Measurements from ENCODE around the gene INTS2. TPM values are rescaled to one million over a fixed set of nuclear protein-coding genes. Genes with fewer than 3 reads are reported as not detected.

The INTS2 gene
- polyA plus RNA-seq, 2 of the 4 experiments (the other 2 are of a cell fraction) = 14.0 to 35.0 TPM

GRCh38 chr17:61815863-61816503 lies 111.8 kb downstream of the INTS2 start:
- DNase-seq (ENCODE audit: low read depth in 1 of 2, low spot score in 1 of 2) (no peak), FAIRE-seq (no peak), ATAC-seq (0 out of 6 replicates have a peak, but pooled peaks of 1 of the 2 experiments have one; percentile 30)
- H3K4me1 ChIP-seq = no peaks in the 10 kb centered on the region
- no peak overlapping the region for H3K4me3 ChIP-seq
- ChIA-PET CTCF (interaction anchor here (0.9 to 1.5 kb wide), 3 partner anchors 17 to 265 kb away, joined by 3 to 7 read pairs (median 4); no protein-coding TSS in a partner anchor), POLR2A (no interaction called here)
- no peak overlapping the region for H3K4me2 ChIP-seq
- TF ChIP-seq FOXS1 (CRISPR knock-in tag; IDR thresholded peaks at IDR 0.05) (no peak), CHD4 (IDR thresholded peaks at IDR 0.05; ENCODE audit: borderline replicate concordance) (no peak), POLR2A (IDR thresholded peaks at IDR 0.05; ENCODE audit: low read length) (no peak), CHD2 (IDR thresholded peaks at IDR 0.05; ENCODE audit: low read length, partially characterized antibody) (no peak), ATOH8 (CRISPR knock-in tag; IDR thresholded peaks at IDR 0.05; ENCODE audit: low read depth) (no peak), EHF (CRISPR knock-in tag; IDR thresholded peaks at IDR 0.05) (no peak), HEYL (CRISPR knock-in tag; IDR thresholded peaks at IDR 0.05) (no peak), MAFK (IDR thresholded peaks at IDR 0.05; ENCODE audit: partially characterized antibody) (no peak), HES2 (IDR thresholded peaks at IDR 0.05) (no peak), KDM5A (IDR thresholded peaks at IDR 0.05) (no peak), SREBF2 (IDR thresholded peaks at IDR 0.05) (no peak), TP53 (CRISPR knock-in tag; IDR thresholded peaks at IDR 0.05) (no peak), USF2 (IDR thresholded peaks at IDR 0.05) (no peak), ESRRA (IDR thresholded peaks at IDR 0.05; ENCODE audit: borderline replicate concordance, low read length) (no peak), RNF2 (IDR thresholded peaks at IDR 0.05; ENCODE audit: borderline replicate concordance, low read depth) (no peak), KDM1A (IDR thresholded peaks at IDR 0.05; ENCODE audit: low read depth) (no peak), RARB (CRISPR knock-in tag; IDR thresholded peaks at IDR 0.05) (no peak), MYC (IDR thresholded peaks at IDR 0.05; ENCODE audit: borderline replicate concordance, low read length) (no peak), NPAS2 (CRISPR knock-in tag; IDR thresholded peaks at IDR 0.05; ENCODE audit: borderline replicate concordance) (no peak), MAX (IDR thresholded peaks at IDR 0.05) (no peak)
- H3K27ac ChIP-seq = no peak overlapping the region
- no peaks in the 10 kb centered on the region for H3K9me3 ChIP-seq
- 61% methylated on average over 5 of the region's 5 CpGs for WGBS (ENCODE audit: missing lambda C conversion rate)

Small RNA genes within 50 kb of the gene (small RNA-seq; reads per million reads assigned to genes)
- 0 reads per million in 6 experiments for gene RF00019

Other genes starting within 250 kb of the INTS2 start
- 8.8 and 11.5 TPM in 2 replicates for gene BRIP1, start 64.5 kb downstream of the INTS2 start, polyA plus RNA-seq (2011; rRNA removed)
- gene BRIP1, start 64.5 kb downstream of the INTS2 start, polyA plus RNA-seq (2017; fragmentation: RNase III; extraction: RNeasy Plus Mini Kit Qiagen cat#74134 plus additional on column Dnase treatment) = 8.0 to 8.2 TPM (median 8.0 TPM) in 3 replicates
- 64.1 and 71.4 TPM in 2 replicates for gene MED13, start 137.3 kb upstream of the INTS2 start, polyA plus RNA-seq (2011; rRNA removed)
- 14.1 to 14.9 TPM (median 14.8 TPM) in 3 replicates for gene MED13, start 137.3 kb upstream of the INTS2 start, polyA plus RNA-seq (2017; fragmentation: RNase III; extraction: RNeasy Plus Mini Kit Qiagen cat#74134 plus additional on column Dnase treatment)